Kidney (tissue), 14 donors: ENCODE data around the gene ADCY4. TPM values are rescaled to one million over a fixed set of nuclear protein-coding genes. Genes with fewer than 3 reads are reported as not detected.
A peak's percentile ranks its signal among the peaks of the same experiment; 100 is the strongest.

ENCODE experiments used
- DNase-seq, 5 donors: peaks; one replicate each; pipeline ENCODE4 v3.0.0-alpha.2; 2013 to 2020
- FAIRE-seq: peaks from 2 replicates; lab custom pipeline; 2012; peaks lifted over from hg19 to GRCh38; lab: Jason Lieb, UNC
- H3K27ac ChIP-seq, 2 donors: one replicate each; pipeline ENCODE4 v1.7.0; 2013; ENCODE audit warnings: low read depth in 2 of 2, low read length in 2 of 2, inconsistent platforms in 1 of 2
- H3K27me3 ChIP-seq: one replicate; pipeline ENCODE4 v1.7.1; 2013; ENCODE audit warnings: low read length, inconsistent platforms; ENCODE audit not compliant: control insufficient read depth, insufficient read depth
- H3K36me3 ChIP-seq, 3 donors: one replicate each; pipeline versions ENCODE4 v1.7.0 to v1.7.1; 2013; ENCODE audit warnings: low read length in 3 of 3, control low read depth in 1 of 3, inconsistent platforms in 1 of 3; ENCODE audit not compliant: insufficient read depth in 3 of 3, control insufficient read depth in 2 of 3
- H3K4me1 ChIP-seq, 3 donors: one replicate each; pipeline versions ENCODE4 v1.7.0 to v1.7.1; 2013; ENCODE audit warnings: low read length in 3 of 3, inconsistent platforms in 1 of 3, low read depth in 1 of 3; ENCODE audit not compliant: control insufficient read depth in 2 of 3, insufficient read depth in 2 of 3
- H3K4me3 ChIP-seq, 3 donors: one replicate each; pipeline versions ENCODE4 v1.7.0 to v1.8.1; 2013; ENCODE audit warnings: low read length in 3 of 3, control low read depth in 1 of 3, inconsistent platforms in 1 of 3
- H3K9ac ChIP-seq, 3 donors: one replicate each; pipeline versions ENCODE4 v1.7.0 to v1.7.1; 2013; ENCODE audit warnings: low read length in 3 of 3, control low read depth in 1 of 3, inconsistent platforms in 1 of 3
- H3K9me3 ChIP-seq, 3 donors: one replicate each; pipeline versions ENCODE4 v1.7.0 to v1.7.1; 2013; ENCODE audit warnings: low read length in 3 of 3, control low read depth in 1 of 3, inconsistent platforms in 1 of 3; ENCODE audit not compliant: control insufficient read depth in 2 of 3, insufficient read depth in 1 of 3
- CTCF ChIP-seq: IDR thresholded peaks from 3 replicates; pipeline ENCODE4 v1.5.1; 2012; ENCODE audit warnings: mild to moderate bottlenecking, moderate library complexity, borderline replicate concordance; ENCODE audit not compliant: insufficient read depth; ENCODE audit errors: extremely low read depth
- intact Hi-C: fragments of 100-400 bp; cut with DNase I; formaldehyde crosslinking; loops from one replicate; pipeline ENCODE4 v1.11.1; 2022
- polyA plus RNA-seq: library from polyadenylated mRNA; stranded (reverse); fragments of 350-450 nt; fragmentation: Illumina TruSeq; extraction: RNeasy Lipid Tissue Mini Kit (QIAGEN cat#74804); gene quantifications from one replicate; pipeline ENCODE4 v1.2.3, GENCODE V29; 2014; ENCODE audit warnings: low read depth, low replicate concordance; ENCODE audit not compliant: insufficient read depth
- total RNA-seq: library from RNA; stranded (reverse); fragmentation: NEBNext Ultra II Directional; extraction: Animal tissue kit (Norgen Biotek cat#: 25700); gene quantifications from one replicate; pipeline ENCODE4 v1.2.1, GENCODE V29; 2021
- donor health status: control.
- donor health status: control.
- donor health status: control.
- donor health status: control.
- donor health status: control.
- donor health status: DM: yes; HTN: yes; CAD: no.
- donor health status: Normal renal cell carcinoma (clear cell type).

Gene ADCY4
- total and polyA plus RNA-seq, 2 donors from 2014 or later: 19.2 to 57.5 TPM

GRCh38 chr14:24324024-24324423, 10.8 kb downstream of the ADCY4 start:
- DNase-seq: no peak
- no peak for TF ChIP-seq CTCF
- Histone ChIP-seq H3K9ac (no peak overlapping the region), H3K36me3 (no peaks in the 10 kb centered on the region), H3K9me3 (no peaks in the 10 kb centered on the region), H3K4me1 (no peaks in the 10 kb centered on the region), H3K27ac (no peak overlapping the region), H3K27me3 (no peaks in the 10 kb centered on the region), H3K4me3 (no peak overlapping the region)
- intact Hi-C loops: no loop called here
- no peak for FAIRE-seq

- no peak for DNase-seq
- no peak for TF ChIP-seq CTCF
- no peaks in the 10 kb centered on the region for H3K36me3 ChIP-seq
- H3K9me3 ChIP-seq: no peaks in the 10 kb centered on the region
- H3K9ac ChIP-seq: no peak overlapping the region
- no peaks in the 10 kb centered on the region for H3K27me3 ChIP-seq
- H3K27ac ChIP-seq: no peak overlapping the region
- H3K4me3 ChIP-seq: no peak overlapping the region
- FAIRE-seq: no peak
- no peaks in the 10 kb centered on the region for H3K4me1 ChIP-seq
- intact Hi-C loops: no loop called here
These were observed 11.5 kb downstream of the ADCY4 start for GRCh38 chr14:24323341-24323740.

- intact Hi-C loops: no loop called here
- TF ChIP-seq CTCF: no peak
- H3K36me3 ChIP-seq: no peaks in the 10 kb centered on the region
- H3K27me3 ChIP-seq: peaks cover under 1% of the 10 kb centered on the region
- DNase-seq: peak in 3 of 5 donors; percentile 23 to 66 (median 33)
- no peaks in the 10 kb centered on the region for H3K4me1 ChIP-seq
- H3K27ac ChIP-seq: no peak overlapping the region
- FAIRE-seq: no peak
- no peak overlapping the region for H3K9ac ChIP-seq
- H3K9me3 ChIP-seq: no peaks in the 10 kb centered on the region
- H3K4me3 ChIP-seq: no peak overlapping the region
These were observed 12.2 kb downstream of the ADCY4 start for GRCh38 chr14:24322672-24323071.

- Histone ChIP-seq H3K4me3 (no peak overlapping the region), H3K36me3 (no peaks in the 10 kb centered on the region), H3K9me3 (no peaks in the 10 kb centered on the region), H3K27me3 (peaks cover 5% of the 10 kb centered on the region), H3K4me1 (peaks cover 0 to under 1% (median 0%) of the 10 kb centered on the region in 3 donors), H3K27ac (no peak overlapping the region), H3K9ac (no peak overlapping the region)
- TF ChIP-seq CTCF: no peak
- intact Hi-C loops: no loop called here
- FAIRE-seq (no peak), DNase-seq (no peak)
These were observed 13.5 kb downstream of the ADCY4 start for GRCh38 chr14:24321212-24321975.
